SKM-1 treated with dmso at 0.1 percent for 144 hours (cell line): ENCODE data around the gene CSRP2.

Experiments used
- DNase-seq: peaks from one replicate; lab custom pipeline; 2025; ENCODE audit not compliant: unreplicated experiment; lab: John Stamatoyannopoulos, UW

CSRP2 gene

GRCh38 chr12:76895796-76896195, 17.0 kb upstream of the CSRP2 start:
- DNase-seq, result no peak

- no peak for DNase-seq
Measured at GRCh38 chr12:76891609-76892008, 12.8 kb upstream of the CSRP2 start.

DNA sequence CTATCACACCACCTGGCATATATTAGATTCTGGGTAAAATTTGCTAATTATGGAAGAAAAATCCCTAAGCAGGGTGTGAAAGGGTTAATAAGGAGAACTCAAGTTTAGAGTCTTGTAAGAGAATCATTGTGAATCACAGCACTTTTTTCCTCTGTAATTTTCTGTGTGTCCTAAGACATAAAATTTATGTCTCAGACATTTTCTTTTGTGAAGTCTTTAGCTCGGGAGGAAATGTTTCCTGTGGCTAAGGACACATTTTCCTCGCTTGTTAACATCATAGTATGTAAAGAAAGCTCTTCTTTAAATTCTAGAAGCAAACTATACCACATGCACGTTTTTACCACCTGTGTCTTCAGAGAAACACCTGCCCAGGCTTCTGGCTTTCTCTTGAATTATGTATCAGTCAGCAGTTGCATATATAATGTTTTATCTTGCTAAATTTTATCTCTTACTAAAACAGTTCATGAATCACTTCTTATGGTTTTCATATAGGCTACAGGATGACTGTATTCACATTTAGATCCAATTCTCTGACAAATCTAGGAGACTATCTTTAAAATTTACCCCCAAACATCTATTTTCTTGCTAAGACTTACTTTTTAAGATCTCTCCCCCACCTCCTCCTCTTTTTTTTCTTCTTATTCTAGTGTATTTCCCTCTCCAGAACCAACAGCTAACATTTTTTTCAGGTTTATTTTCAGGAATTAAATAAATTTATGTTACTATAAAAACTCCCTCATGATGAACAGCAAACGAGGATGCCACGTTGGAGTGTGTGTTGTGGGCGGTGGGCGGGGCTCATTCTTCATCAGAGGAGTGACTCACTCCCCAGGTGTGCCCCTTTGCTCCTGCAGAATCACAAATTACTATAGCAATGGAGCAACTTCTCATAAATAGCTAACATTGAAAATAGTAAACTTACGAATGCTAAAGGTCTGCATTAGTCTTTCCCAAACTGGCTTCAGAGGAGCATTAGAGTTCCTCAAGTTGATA, 11.6 kb upstream of the CSRP2 start:
- no peak for DNase-seq

DNA sequence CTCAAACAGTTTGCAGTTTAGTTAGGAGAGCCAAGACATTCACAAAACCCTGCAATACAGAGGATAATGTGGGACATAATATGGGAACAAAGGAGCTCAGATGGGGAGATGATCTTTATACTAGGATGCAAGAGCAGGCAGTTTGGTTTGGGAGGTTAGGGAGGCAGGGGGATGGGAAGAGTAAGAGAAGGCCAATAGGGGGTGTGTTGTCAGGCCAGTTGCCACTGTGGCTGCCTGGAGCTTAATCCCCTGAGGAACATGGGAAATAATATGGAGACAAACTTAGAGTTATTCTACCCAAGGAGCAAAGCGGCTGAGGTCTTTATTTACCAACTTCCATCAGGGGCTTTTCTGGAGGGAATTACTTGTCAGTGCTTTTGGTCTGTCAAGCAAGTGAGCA, 10.0 kb upstream of the CSRP2 start:
- DNase-seq, result no peak

GRCh38 chr12:76883811-76884210, 5.0 kb upstream of the CSRP2 start:
- no peak for DNase-seq

GRCh38 chr12:76883151-76883550, 4.3 kb upstream of the CSRP2 start:
- DNase-seq, result no peak

GRCh38 chr12:76882367-76882766, 3.5 kb upstream of the CSRP2 start:
- no peak for DNase-seq

DNA sequence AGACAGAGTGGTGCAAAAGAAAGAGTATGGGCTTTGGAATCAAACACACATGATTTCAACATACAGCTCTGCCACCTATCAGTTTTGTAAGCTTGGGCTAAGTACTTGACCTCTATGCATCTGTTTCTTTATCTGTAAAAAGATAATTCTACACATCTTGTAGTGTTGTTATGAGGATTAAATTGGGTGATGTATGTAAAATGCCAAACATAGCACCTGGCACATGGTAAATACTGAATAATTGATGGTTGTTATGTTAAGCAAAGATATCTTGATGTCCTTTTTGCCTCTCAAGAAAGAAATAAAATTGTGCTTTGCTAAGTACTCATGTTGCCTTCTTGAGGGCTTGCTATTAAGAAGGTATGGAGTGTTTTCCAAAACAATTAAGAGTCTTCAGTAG, 2.3 kb upstream of the CSRP2 start:
- DNase-seq, result no peak

- DNase-seq, result no peak
Measured at GRCh38 chr12:76880519-76881023, 1.8 kb upstream of the CSRP2 start.

DNA sequence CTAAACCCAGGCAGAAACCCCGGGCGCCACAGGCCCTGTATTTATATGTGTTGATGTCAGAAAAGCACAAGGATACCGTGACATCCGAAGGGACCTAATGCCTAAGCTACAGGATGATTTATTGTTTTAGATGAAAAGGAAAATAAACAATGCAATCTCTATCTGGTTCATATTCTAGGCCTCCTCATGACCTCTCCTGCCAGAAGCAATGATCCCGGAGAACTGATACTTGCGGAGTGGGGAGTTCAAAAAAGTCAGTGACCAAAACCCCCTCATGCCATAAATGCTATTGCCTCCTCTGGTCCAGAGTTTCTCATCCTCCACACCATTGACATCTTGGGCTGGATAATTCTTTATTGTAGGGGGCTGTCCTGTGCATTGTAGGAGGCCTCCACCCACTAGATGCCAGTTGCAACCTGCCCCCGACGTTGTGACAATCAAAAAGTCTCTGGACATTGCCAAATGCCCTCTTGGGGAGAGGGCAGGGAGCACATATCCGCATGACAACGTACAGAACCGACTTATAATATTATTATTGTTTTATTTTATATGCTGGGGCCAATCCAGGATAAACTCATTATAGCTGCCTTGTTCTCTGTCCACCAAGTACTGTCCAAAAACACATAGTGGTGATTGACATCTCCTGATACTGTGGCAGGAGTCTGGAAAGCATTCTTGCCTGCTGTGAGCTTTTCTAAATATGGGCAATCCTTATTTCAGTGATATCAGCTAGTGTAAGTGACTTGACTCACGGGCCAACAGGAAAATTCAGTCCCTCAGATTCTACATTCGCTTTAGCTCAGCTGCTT, 1.1 kb upstream of the CSRP2 start:
- no peak for DNase-seq

GRCh38 chr12:76878099-76878898, 520 bp downstream of the CSRP2 start:
- no peak for DNase-seq

GRCh38 chr12:76876696-76877229, 2.1 kb downstream of the CSRP2 start:
- DNase-seq, result no peak

- no peak for DNase-seq
Measured at GRCh38 chr12:76874491-76875190, 4.2 kb downstream of the CSRP2 start.

- DNase-seq, result no peak
Measured at GRCh38 chr12:76874027-76874426, 4.8 kb downstream of the CSRP2 start.

DNA sequence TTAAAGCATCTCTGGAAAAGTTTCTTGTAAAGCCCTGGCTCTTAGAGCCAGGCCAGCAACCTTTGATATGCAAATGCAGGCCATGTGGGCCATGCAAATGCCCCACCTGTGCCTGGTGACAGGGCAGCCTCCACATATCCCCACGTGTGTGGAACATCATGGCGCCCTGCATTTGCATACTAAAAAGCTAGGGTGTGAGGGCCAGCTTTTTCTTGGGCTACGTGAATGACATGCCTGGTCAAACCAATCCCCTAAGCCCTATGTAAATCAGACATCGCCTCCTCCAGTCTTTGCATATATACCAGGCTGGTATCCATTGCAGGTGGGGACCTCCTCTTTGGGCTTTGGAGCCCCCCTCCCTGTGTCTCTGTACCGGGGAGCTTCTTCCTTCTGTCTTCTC, 6.4 kb downstream of the CSRP2 start:
- no peak for DNase-seq

DNA sequence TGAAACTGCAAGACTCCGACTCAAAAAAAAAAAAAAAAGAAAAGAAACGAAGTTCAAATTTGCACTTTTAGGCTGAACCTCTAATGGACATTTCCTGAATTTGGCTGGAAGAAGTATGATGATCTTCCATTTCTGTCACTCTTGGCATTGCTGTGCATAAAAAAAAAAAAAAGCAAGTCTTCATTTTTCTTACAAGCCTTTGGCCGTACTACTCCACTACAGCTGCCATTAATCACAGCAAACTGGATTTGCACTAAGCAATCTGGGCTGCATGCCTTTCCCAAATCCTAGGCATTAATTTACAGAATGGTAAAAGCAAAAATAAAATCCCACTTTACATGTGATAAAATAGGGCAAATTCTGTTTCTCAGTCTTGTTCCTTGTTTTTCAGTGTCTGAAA, 7.1 kb downstream of the CSRP2 start:
- DNase-seq, result no peak

DNA sequence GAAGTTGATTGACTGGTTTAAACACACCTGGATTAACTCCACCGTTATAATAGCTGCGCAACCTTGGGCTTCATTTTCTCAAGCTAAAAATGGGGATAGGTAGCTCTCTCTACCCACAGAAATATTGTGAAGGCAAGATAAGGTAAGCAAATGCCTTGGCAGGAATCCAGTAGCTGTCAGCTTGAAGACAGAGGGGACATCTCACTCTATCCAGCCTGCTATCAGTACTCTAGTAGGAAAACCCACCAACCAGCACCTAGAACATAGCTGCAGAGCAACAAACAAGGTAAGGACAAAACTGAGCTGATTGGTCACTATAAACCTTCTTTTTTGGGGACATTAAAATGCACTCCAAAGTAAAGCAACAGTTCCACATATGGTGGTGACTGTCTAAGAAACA, 7.7 kb downstream of the CSRP2 start:
- no peak for DNase-seq

DNA sequence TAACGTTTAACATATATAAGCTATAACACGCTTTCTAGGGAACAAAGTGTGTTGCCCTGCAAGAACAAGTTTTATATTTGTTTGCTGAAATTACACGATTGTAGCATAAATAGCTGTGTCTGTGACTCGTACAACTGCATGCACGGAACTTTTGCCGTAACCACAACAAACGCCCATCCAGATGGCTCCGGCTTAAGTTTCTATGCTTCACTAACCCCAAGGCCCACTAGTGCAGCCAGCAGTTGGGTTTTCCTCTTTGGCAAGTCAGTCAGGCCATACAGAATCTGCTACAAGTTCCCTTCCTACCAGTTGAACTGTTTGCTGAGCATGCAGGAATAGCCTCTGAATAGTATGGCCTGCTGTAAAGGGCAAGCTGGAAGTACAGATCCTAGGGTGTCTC, 12.1 kb downstream of the CSRP2 start:
- no peak for DNase-seq

DNA sequence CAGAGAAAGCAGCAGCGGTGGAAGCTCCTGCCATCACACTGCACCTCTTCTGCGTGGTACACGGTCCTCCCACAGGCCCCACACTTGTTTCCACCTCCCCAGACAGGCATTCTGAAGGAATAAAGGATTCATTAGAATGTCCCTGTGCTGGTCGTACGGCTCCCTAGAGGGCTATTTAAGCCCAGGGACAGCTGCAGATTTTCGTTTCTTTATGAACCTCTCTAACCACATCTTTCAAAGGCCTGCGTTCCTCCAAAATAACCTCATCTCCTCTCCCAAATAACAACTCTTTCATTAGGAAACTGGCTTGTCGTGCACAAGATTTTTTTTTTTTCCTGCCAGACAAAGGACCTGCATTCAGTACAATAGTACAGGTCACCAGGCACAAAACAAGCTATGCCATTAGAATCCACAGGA, 12.7 kb downstream of the CSRP2 start:
- DNase-seq, result no peak

GRCh38 chr12:76864791-76865400, 13.9 kb downstream of the CSRP2 start:
- no peak for DNase-seq
